Common myeloid progenitor, CD34-positive (primary cell): ENCODE data around the gene SHTN1.

Experiments
- CTCF ChIA-PET: fragments of 350-600 bp; sonication (Branson Sonifier 250); formaldehyde crosslinking; loops from one replicate; lab custom pipeline; 2021; ENCODE audit warnings: antibody characterized with exemption; lab: Charles Lee
- POLR2A ChIA-PET: fragments of 350-600 bp; sonication (Branson Sonifier 250); formaldehyde crosslinking; loops from one replicate; lab custom pipeline; 2021; ENCODE audit warnings: antibody characterized with exemption; lab: Charles Lee
- DNase-seq, 3 donors: peaks; one replicate each; pipeline versions ENCODE4 v3.0.0 to v3.0.0-alpha.2; 2013
- H3K27ac ChIP-seq, 2 experiments: 1 replicate in 1 of 2; 2 replicates in 1 of 2; pipeline ENCODE4 v1.7.0; 2013; ENCODE audit warnings: inconsistent platforms in 2 of 2, low read length in 2 of 2, mild to moderate bottlenecking in 2 of 2, low read depth in 1 of 2, moderate library complexity in 1 of 2; ENCODE audit not compliant: severe bottlenecking in 2 of 2, insufficient read depth in 1 of 2, poor library complexity in 1 of 2
- H3K27me3 ChIP-seq, 5 experiments: replicated peaks in 2 of 5; 1 replicate in 3 of 5; 2 replicates in 2 of 5; pipeline versions ENCODE4 v1.6.1 to v1.7.0; 2013; ENCODE audit warnings: low read length in 4 of 5, mild to moderate bottlenecking in 2 of 5, moderate library complexity in 2 of 5, inconsistent platforms in 1 of 5; ENCODE audit not compliant: insufficient read depth in 5 of 5, control insufficient read depth in 4 of 5
- H3K36me3 ChIP-seq, 4 experiments: 1 replicate in 2 of 4; 2 replicates in 2 of 4; pipeline versions ENCODE4 v1.6.1 to v1.7.0; 2013; ENCODE audit warnings: low read length in 3 of 4, control low read depth in 1 of 4, mild to moderate bottlenecking in 1 of 4; ENCODE audit not compliant: control insufficient read depth in 4 of 4, insufficient read depth in 4 of 4
- H3K4me1 ChIP-seq, 4 experiments: 1 replicate in 3 of 4; 2 replicates in 1 of 4; pipeline versions ENCODE4 v1.6.1 to v1.7.1; 2013; ENCODE audit warnings: low read length in 3 of 4, mild to moderate bottlenecking in 3 of 4, control low read depth in 1 of 4, inconsistent platforms in 1 of 4, moderate library complexity in 1 of 4; ENCODE audit not compliant: control insufficient read depth in 4 of 4, insufficient read depth in 4 of 4; ENCODE audit errors: control extremely low read depth in 1 of 4
- H3K4me3 ChIP-seq, 7 experiments: 1 replicate in 4 of 7; 2 replicates in 3 of 7; pipeline versions ENCODE4 v1.5.1 to v1.7.0; 2013; ENCODE audit warnings: mild to moderate bottlenecking in 7 of 7, low read length in 6 of 7, moderate library complexity in 6 of 7, inconsistent platforms in 2 of 7, low read depth in 2 of 7, control low read depth in 1 of 7; ENCODE audit not compliant: insufficient read depth in 4 of 7, control insufficient read depth in 1 of 7; ENCODE audit errors: extremely low read depth in 1 of 7
- H3K9me3 ChIP-seq, 5 experiments: 1 replicate in 4 of 5; 2 replicates in 1 of 5; pipeline versions ENCODE4 v1.6.1 to v1.7.1; 2013; ENCODE audit warnings: low read length in 4 of 5, mild to moderate bottlenecking in 2 of 5, inconsistent platforms in 1 of 5, low read depth in 1 of 5, moderate library complexity in 1 of 5; ENCODE audit not compliant: control insufficient read depth in 4 of 5, insufficient read depth in 2 of 5; ENCODE audit errors: control extremely low read depth in 1 of 5
- WGBS: methylation state at CpG from one replicate; pipeline ENCODE4 v1.1.5; 2013; ENCODE audit not compliant: insufficient coverage; 5-methylcytosine and 5-hydroxymethylcytosine counted together

The SHTN1 gene

GRCh38 chr10:116878123-116878522 is 126.9 kb downstream of the SHTN1 start:
- CTCF ChIA-PET, result no interaction called here
- no peak for DNase-seq
- POLR2A ChIA-PET, result no interaction called here

DNA sequence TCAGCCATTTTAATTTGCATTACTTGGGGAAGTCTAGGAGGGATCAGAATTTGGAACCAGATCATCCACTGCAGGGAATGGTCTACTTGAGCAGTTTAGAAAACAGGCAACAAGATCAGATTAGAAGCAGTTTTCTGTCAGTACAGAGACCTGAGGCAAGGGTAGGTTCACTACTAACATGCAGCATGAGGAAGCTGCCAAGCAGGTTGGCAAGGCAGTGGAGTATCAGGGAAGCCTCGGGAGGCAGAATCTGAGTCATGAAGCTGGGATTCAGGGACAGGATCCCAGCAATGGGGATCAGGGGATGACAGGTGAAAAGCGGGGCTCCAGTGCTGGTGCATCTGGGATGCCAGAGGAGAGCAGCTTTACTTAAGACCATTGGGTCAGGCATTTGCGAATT is 127.6 kb downstream of the SHTN1 start:
- H3K27ac ChIP-seq, result no peak overlapping the region
- no peak overlapping the region for H3K4me3 ChIP-seq
- peaks cover 0 to 3% (median 2%) of the 10 kb centered on the region in 5 experiments for H3K27me3 ChIP-seq
- POLR2A ChIA-PET, result no interaction called here
- no peaks in the 10 kb centered on the region for H3K36me3 ChIP-seq
- no peaks in the 10 kb centered on the region for H3K9me3 ChIP-seq
- CTCF ChIA-PET, result no interaction called here
- WGBS, result 97% methylated on average over 3 of the region's 3 CpGs
- H3K4me1 ChIP-seq, result no peaks in the 10 kb centered on the region
- no peak for DNase-seq

More at GRCh38 chr10:116878123-116878522, 126.9 kb downstream of the SHTN1 start:
- WGBS, result 71% methylated on average over 1 of the region's 2 CpGs
- Histone ChIP-seq H3K9me3 (no peaks in the 10 kb centered on the region), H3K36me3 (no peaks in the 10 kb centered on the region), H3K27ac (no peak overlapping the region), H3K4me3 (no peak overlapping the region), H3K27me3 (peaks cover 0 to 3% (median 2%) of the 10 kb centered on the region in 5 experiments), H3K4me1 (no peaks in the 10 kb centered on the region)

GRCh38 chr10:116875897-116876296 is 129.1 kb downstream of the SHTN1 start:
- Histone ChIP-seq H3K36me3 (no peaks in the 10 kb centered on the region), H3K4me3 (no peak overlapping the region), H3K27ac (no peak overlapping the region), H3K4me1 (no peaks in the 10 kb centered on the region), H3K27me3 (peaks cover 0 to 4% (median 2%) of the 10 kb centered on the region in 5 experiments), H3K9me3 (no peaks in the 10 kb centered on the region)
- DNase-seq, result no peak
- ChIA-PET CTCF (no interaction called here), POLR2A (interaction anchor here (0.7 kb wide), 1 partner anchor 539 kb away, joined by 3 read pairs; no protein-coding TSS in a partner anchor)
- WGBS, result no CpG with 5 or more reads among the region's 2 CpGs

- no peak overlapping the region for H3K4me3 ChIP-seq
- POLR2A ChIA-PET, result no interaction called here
Measured at GRCh38 chr10:116873134-116873533, 131.9 kb downstream of the SHTN1 start.

DNA sequence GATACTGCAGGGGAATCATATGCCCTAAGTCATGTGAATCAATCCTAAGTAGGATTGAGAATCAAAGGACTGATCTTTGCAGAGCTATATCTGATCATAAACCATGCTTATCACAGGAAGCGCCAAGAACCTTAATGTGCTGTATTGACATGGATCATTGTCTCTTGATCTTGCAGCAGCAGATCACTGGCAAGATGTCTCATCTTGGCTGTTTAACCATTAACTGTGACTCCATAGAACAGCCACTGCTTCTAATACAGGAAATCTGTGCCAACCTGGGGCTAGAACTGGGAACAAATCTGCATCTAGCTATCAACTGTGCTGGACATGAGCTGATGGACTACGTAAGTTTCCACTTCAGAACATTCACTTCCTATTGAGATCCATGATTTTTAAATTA is 134.0 kb downstream of the SHTN1 start:
- DNase-seq, result no peak
- H3K36me3 ChIP-seq, result no peaks in the 10 kb centered on the region
- peaks cover 0 to 2% (median 0%) of the 10 kb centered on the region in 5 experiments for H3K27me3 ChIP-seq
- ChIA-PET POLR2A (no interaction called here), CTCF (interaction anchor here (1.6 kb wide), 1 partner anchor 86 kb away, joined by 3 read pairs; no protein-coding TSS in a partner anchor)
- H3K4me1 ChIP-seq, result no peaks in the 10 kb centered on the region
- no peak overlapping the region for H3K4me3 ChIP-seq
- peaks cover 0 to 1% (median 0%) of the 10 kb centered on the region in 5 experiments for H3K9me3 ChIP-seq
- H3K27ac ChIP-seq, result no peak overlapping the region
- 100% methylated on average over 1 of the region's 2 CpGs for WGBS

More at GRCh38 chr10:116873134-116873533, 131.9 kb downstream of the SHTN1 start:
- no CpG with 5 or more reads among the region's 2 CpGs for WGBS
- Histone ChIP-seq H3K36me3 (no peaks in the 10 kb centered on the region), H3K27ac (no peak overlapping the region), H3K9me3 (no peaks in the 10 kb centered on the region), H3K4me1 (no peaks in the 10 kb centered on the region), H3K27me3 (peaks cover 0 to 4% (median 0%) of the 10 kb centered on the region in 5 experiments)
- no peak for DNase-seq
- CTCF ChIA-PET, result no interaction called here

- Histone ChIP-seq H3K4me1 (no peaks in the 10 kb centered on the region), H3K27me3 (peaks cover 0 to 2% (median 0%) of the 10 kb centered on the region in 5 experiments), H3K4me3 (no peak overlapping the region), H3K27ac (no peak overlapping the region), H3K36me3 (no peaks in the 10 kb centered on the region), H3K9me3 (peaks cover 0 to 1% (median 0%) of the 10 kb centered on the region in 5 experiments)
- no peak for DNase-seq
- ChIA-PET CTCF (no interaction called here), POLR2A (no interaction called here)
- WGBS, result no CpG with 5 or more reads among the region's 4 CpGs
Measured at GRCh38 chr10:116868722-116869121, 136.3 kb downstream of the SHTN1 start.

DNA sequence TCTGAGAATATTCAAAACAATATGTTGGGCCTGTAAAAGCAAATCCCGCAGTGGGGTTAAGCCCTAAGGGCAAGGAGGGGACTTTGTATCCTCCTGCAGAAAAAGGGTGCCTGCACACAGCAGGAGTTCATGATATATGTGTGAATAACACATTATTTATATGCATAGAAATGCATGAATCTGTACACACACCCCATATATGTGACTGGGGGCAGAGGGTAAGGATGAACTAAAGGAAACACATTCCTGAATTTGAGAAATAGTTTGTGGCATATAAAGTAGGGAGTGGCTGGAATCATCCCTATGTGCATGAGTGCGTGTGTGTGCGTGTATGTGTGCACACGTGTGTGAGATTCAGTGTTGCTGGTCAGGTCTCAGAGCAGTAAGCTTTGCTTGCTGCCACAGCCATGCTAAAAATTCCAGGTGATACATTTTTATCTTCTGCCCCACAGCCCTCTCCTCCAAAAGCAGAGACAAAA is 136.8 kb downstream of the SHTN1 start:
- 67% methylated on average over 3 of the region's 4 CpGs for WGBS
- Histone ChIP-seq H3K9me3 (peaks cover 0 to 1% (median 0%) of the 10 kb centered on the region in 5 experiments), H3K36me3 (no peaks in the 10 kb centered on the region), H3K4me1 (no peaks in the 10 kb centered on the region), H3K4me3 (no peak overlapping the region), H3K27ac (no peak overlapping the region), H3K27me3 (peaks cover 0 to 2% (median 0%) of the 10 kb centered on the region in 5 experiments)
- ChIA-PET CTCF (no interaction called here), POLR2A (no interaction called here)
- no peak for DNase-seq
